H1 (cell line): ENCODE results near the gene PPP2R3A.
"Not testable (repeated sequence)": the region's sequence is repeated elsewhere in the genome, so short reads cannot be mapped to it uniquely, and the experiment has no call there.

Experiments
- EGR1 ChIP-seq: IDR thresholded peaks from 2 replicates; pipeline ENCODE4 v1.6.1; 2011; ENCODE audit warnings: low read depth, low read length, borderline replicate concordance
- FOSL1 ChIP-seq: IDR thresholded peaks from 2 replicates; pipeline ENCODE4 v1.6.1; 2011; ENCODE audit warnings: mild to moderate bottlenecking, low read depth, low read length, moderate library complexity; ENCODE audit not compliant: insufficient read depth
- JUND ChIP-seq: IDR thresholded peaks from 2 replicates; pipeline ENCODE4 v1.6.1; 2011; ENCODE audit warnings: mild to moderate bottlenecking, improper control_type of control experiment, low read length
- MAFK ChIP-seq: IDR thresholded peaks from 2 replicates; pipeline ENCODE4 v1.6.1; 2012; ENCODE audit warnings: low read depth, mild to moderate bottlenecking, improper control_type of control experiment, low read length
- POLR2A ChIP-seq, 2 experiments: IDR thresholded peaks; 1 replicate in 1 of 2; 2 replicates in 1 of 2; pipeline ENCODE4 v1.6.1; 2011; ENCODE audit warnings: low read depth in 2 of 2, low read length in 2 of 2, mild to moderate bottlenecking in 2 of 2; ENCODE audit errors: control extremely low read depth in 1 of 2
- RNF2 ChIP-seq: fragments of 200-900, 300-1000 bp; sonication (generic); IDR thresholded peaks from 2 replicates; pipeline ENCODE4 v1.7.1; 2016; ENCODE audit warnings: borderline replicate concordance, low read depth, mild to moderate bottlenecking, antibody characterized with exemption, low read length; ENCODE audit not compliant: poor library complexity, severe bottlenecking; ENCODE audit errors: missing control alignments
- SIN3A ChIP-seq, 2 experiments: IDR thresholded peaks in 1 of 2; conservative IDR thresholded peaks in 1 of 2; 2 replicates each; pipeline ENCODE4 v1.6.1; 2011 to 2012; ENCODE audit warnings: low read length in 2 of 2, improper control_type of control experiment in 1 of 2, low read depth in 1 of 2, mild to moderate bottlenecking in 1 of 2
- YY1 ChIP-seq: IDR thresholded peaks from 2 replicates; pipeline ENCODE4 v1.6.1; 2011; ENCODE audit warnings: low read depth, mild to moderate bottlenecking, low read length
- TF ChIP-seq, protein P1 (sequence below), 3 experiments: IDR thresholded peaks; 1 replicate in 2 of 3; 2 replicates in 1 of 3; pipeline versions ENCODE4 v1.5.1 to v1.6.1; 2011; ENCODE audit warnings: low read length in 3 of 3, mild to moderate bottlenecking in 3 of 3, inconsistent platforms in 2 of 3, low read depth in 1 of 3, moderate library complexity in 1 of 3; ENCODE audit not compliant: insufficient read depth in 1 of 3; ENCODE audit errors: control extremely low read depth in 1 of 3

DNA sequence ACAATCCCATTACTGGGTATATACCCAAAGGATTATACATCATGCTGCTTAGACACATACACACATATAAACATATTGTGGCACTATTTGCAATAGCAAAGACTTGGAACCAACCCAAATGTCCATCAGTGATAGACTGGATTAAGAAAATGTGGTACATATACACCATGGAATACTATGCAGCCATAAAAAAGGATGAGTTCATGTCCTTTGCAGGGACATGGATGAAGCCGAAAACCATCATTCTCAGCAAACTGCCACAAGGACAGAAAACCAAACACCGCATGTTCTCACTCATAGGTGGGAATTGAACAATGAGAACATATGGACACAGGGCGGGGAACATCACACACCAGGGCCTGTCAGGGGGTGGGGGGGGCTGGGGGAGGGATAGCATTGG, 166.1 kb downstream of the PPP2R3A start:
- not testable (repeated sequence) for TF ChIP-seq RNF2; POLR2A (IDR thresholded peaks at IDR 0.05; ENCODE audit: control extremely low read depth in 1 of 2, low read depth in 2 of 2, low read length in 2 of 2); SIN3A (conservative IDR thresholded peaks at IDR 0.05 in 1 of 2, IDR thresholded peaks at IDR 0.05 in 1 of 2; ENCODE audit: low read depth in 1 of 2, low read length in 2 of 2); JUND; YY1; FOSL1; MAFK; EGR1
- TF ChIP-seq, protein P1, sequence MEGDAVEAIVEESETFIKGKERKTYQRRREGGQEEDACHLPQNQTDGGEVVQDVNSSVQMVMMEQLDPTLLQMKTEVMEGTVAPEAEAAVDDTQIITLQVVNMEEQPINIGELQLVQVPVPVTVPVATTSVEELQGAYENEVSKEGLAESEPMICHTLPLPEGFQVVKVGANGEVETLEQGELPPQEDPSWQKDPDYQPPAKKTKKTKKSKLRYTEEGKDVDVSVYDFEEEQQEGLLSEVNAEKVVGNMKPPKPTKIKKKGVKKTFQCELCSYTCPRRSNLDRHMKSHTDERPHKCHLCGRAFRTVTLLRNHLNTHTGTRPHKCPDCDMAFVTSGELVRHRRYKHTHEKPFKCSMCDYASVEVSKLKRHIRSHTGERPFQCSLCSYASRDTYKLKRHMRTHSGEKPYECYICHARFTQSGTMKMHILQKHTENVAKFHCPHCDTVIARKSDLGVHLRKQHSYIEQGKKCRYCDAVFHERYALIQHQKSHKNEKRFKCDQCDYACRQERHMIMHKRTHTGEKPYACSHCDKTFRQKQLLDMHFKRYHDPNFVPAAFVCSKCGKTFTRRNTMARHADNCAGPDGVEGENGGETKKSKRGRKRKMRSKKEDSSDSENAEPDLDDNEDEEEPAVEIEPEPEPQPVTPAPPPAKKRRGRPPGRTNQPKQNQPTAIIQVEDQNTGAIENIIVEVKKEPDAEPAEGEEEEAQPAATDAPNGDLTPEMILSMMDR (IDR thresholded peaks at IDR 0.05; ENCODE audit: control extremely low read depth in 1 of 3, insufficient read depth in 1 of 3, low read depth in 1 of 3, low read length in 3 of 3) = not testable (repeated sequence)
